Measurements from ENCODE around the gene MYH4. TPM values are rescaled to one million over a fixed set of nuclear protein-coding genes. Genes with fewer than 3 reads are reported as not detected.

MYH4 gene
- total RNA-seq, 1 donor from 2014 or later, result not detected

DNA sequence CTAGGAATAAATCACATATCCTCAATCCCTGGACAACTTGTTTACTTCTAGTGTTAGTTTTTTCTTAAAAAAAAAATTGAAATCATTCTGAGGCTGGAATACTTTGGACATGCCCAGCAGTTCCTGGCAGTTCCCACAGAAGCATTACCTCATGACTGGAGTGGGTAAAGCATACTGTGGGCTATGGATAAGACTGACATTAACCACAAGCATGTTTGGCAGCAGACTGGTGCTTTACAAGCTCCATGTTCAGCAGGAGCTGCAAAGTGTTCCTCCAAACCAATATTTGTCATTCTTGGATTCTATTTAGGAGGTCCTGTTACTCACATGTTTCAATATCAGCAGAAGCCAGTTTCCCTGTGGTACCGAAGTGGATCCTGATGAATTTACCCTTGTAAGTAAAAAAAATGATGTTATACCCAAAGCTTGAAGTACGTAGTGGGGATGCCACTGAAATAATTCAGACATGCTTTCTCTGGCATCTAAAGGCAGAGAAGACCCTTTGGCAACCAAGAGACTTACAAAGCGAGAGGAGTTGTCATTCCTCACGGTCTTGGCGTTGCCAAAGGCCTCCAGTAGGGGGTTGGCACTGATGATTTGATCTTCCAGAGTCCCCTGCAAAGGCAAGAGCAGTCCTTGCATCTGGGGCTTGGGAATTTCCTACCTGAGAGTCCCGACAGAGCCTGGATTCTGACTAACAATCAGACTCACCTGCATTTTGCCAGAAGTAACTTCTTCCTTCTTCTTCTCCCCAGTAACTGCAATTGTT lies 44.1 kb upstream of the MYH4 start:
- no peaks in the 10 kb centered on the region for H3K9me3 Mint-ChIP-seq (ENCODE audit: unreplicated experiment)
- H3K4me3 Mint-ChIP-seq (ENCODE audit: unreplicated experiment), result no peak overlapping the region
- no peak for DNase-seq
- H3K27ac Mint-ChIP-seq (ENCODE audit: unreplicated experiment), result no peak overlapping the region
- no peaks in the 10 kb centered on the region for H3K27me3 Mint-ChIP-seq (ENCODE audit: unreplicated experiment)
- H3K4me1 Mint-ChIP-seq (ENCODE audit: low read depth, unreplicated experiment), result no peaks in the 10 kb centered on the region
- no peaks in the 10 kb centered on the region for H3K36me3 Mint-ChIP-seq (ENCODE audit: unreplicated experiment)
- TF ChIP-seq, protein P1, sequence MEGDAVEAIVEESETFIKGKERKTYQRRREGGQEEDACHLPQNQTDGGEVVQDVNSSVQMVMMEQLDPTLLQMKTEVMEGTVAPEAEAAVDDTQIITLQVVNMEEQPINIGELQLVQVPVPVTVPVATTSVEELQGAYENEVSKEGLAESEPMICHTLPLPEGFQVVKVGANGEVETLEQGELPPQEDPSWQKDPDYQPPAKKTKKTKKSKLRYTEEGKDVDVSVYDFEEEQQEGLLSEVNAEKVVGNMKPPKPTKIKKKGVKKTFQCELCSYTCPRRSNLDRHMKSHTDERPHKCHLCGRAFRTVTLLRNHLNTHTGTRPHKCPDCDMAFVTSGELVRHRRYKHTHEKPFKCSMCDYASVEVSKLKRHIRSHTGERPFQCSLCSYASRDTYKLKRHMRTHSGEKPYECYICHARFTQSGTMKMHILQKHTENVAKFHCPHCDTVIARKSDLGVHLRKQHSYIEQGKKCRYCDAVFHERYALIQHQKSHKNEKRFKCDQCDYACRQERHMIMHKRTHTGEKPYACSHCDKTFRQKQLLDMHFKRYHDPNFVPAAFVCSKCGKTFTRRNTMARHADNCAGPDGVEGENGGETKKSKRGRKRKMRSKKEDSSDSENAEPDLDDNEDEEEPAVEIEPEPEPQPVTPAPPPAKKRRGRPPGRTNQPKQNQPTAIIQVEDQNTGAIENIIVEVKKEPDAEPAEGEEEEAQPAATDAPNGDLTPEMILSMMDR (IDR thresholded peaks at IDR 0.05; ENCODE audit: partially characterized antibody, unreplicated experiment), result no peak

DNA sequence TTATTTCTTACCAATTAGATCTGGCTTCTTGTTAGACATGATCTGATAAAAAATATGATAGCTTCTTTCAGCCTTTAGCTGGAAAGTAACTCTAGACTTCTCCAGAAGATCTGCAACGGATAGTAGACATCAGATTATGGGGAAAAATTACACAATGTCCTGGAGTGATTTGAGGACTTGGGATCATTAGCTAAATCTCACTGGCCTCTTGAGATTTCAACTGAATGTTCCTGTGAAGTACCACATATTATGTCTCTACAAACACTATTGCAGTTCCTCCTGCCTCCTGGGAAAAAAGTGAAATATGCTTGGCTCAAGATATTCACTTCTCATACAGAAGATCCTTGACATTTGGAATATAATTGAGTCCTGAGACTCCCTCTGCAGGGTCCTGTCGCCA lies 43.5 kb upstream of the MYH4 start:
- Mint-ChIP-seq H3K27me3 (ENCODE audit: unreplicated experiment) (no peaks in the 10 kb centered on the region), H3K9me3 (ENCODE audit: unreplicated experiment) (no peaks in the 10 kb centered on the region), H3K4me3 (ENCODE audit: unreplicated experiment) (no peak overlapping the region), H3K27ac (ENCODE audit: unreplicated experiment) (no peak overlapping the region), H3K36me3 (ENCODE audit: unreplicated experiment) (no peaks in the 10 kb centered on the region), H3K4me1 (ENCODE audit: low read depth, unreplicated experiment) (no peaks in the 10 kb centered on the region)
- DNase-seq, result no peak
- TF ChIP-seq, protein P1 (IDR thresholded peaks at IDR 0.05; ENCODE audit: partially characterized antibody, unreplicated experiment), result no peak

GRCh38 chr17:10499950-10500349 lies 30.6 kb upstream of the MYH4 start:
- Mint-ChIP-seq H3K9me3 (ENCODE audit: unreplicated experiment) (no peaks in the 10 kb centered on the region), H3K27me3 (ENCODE audit: unreplicated experiment) (no peaks in the 10 kb centered on the region), H3K4me3 (ENCODE audit: unreplicated experiment) (no peak overlapping the region), H3K27ac (ENCODE audit: unreplicated experiment) (no peak overlapping the region), H3K4me1 (ENCODE audit: low read depth, unreplicated experiment) (no peaks in the 10 kb centered on the region), H3K36me3 (ENCODE audit: unreplicated experiment) (peaks cover 4% of the 10 kb centered on the region)
- TF ChIP-seq, protein P1 (IDR thresholded peaks at IDR 0.05; ENCODE audit: partially characterized antibody, unreplicated experiment), result no peak
- no peak for DNase-seq

DNA sequence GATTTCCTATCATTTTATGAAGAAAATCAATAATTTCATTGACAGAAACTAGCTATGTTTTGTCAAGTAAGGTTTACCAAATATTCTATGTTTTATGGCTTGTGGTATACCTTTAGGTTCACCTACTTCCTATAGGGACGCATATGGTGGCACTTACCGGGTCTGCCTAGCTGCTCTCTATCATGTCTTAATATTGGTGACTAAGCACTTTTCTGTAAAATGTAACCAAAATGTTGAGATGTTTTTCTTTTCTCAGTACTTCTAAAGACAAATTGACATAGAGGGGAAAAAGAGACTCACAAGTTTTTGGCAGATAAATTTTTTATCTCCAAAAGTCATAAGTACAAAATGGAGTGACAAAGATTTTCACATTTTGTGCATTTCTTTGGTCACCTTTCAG lies 22.6 kb upstream of the MYH4 start:
- no peaks in the 10 kb centered on the region for H3K4me1 Mint-ChIP-seq (ENCODE audit: low read depth, unreplicated experiment)
- H3K27me3 Mint-ChIP-seq (ENCODE audit: unreplicated experiment), result peaks cover 1% of the 10 kb centered on the region

GRCh38 chr17:10482252-10482651 lies 12.9 kb upstream of the MYH4 start:
- Mint-ChIP-seq H3K36me3 (ENCODE audit: unreplicated experiment) (peaks cover 18% of the 10 kb centered on the region), H3K4me3 (ENCODE audit: unreplicated experiment) (no peak overlapping the region), H3K4me1 (ENCODE audit: low read depth, unreplicated experiment) (no peaks in the 10 kb centered on the region), H3K27me3 (ENCODE audit: unreplicated experiment) (no peaks in the 10 kb centered on the region), H3K27ac (ENCODE audit: unreplicated experiment) (no peak overlapping the region), H3K9me3 (ENCODE audit: unreplicated experiment) (peaks cover 17% of the 10 kb centered on the region)
- TF ChIP-seq, protein P1 (IDR thresholded peaks at IDR 0.05; ENCODE audit: partially characterized antibody, unreplicated experiment), result no peak
- DNase-seq, result no peak

More for the DNA sequence above, 22.6 kb upstream of the MYH4 start:
- peaks cover 35% of the 10 kb centered on the region for H3K36me3 Mint-ChIP-seq (ENCODE audit: unreplicated experiment)
- TF ChIP-seq, protein P1 (IDR thresholded peaks at IDR 0.05; ENCODE audit: partially characterized antibody, unreplicated experiment), result no peak
- DNase-seq, result no peak
- no peak overlapping the region for H3K4me3 Mint-ChIP-seq (ENCODE audit: unreplicated experiment)
- peaks cover 13% of the 10 kb centered on the region for H3K9me3 Mint-ChIP-seq (ENCODE audit: unreplicated experiment)
- H3K27ac Mint-ChIP-seq (ENCODE audit: unreplicated experiment), result no peak overlapping the region

Data from glutamatergic neuron (in vitro differentiated cells).